ENCODE data around the gene CTDP1. TPM values are rescaled to one million over a fixed set of nuclear protein-coding genes. Genes with fewer than 3 reads are reported as not detected.

Gene CTDP1
- total RNA-seq, 1 donor from 2014 or later: 14.1 TPM

GRCh38 chr18:79798346-79798998 lies 118.9 kb downstream of the CTDP1 start:
- no peak for DNase-seq

GRCh38 chr18:79798999-79799370 lies 119.4 kb downstream of the CTDP1 start:
- no peak for DNase-seq

- no peak for DNase-seq
Observed at GRCh38 chr18:79799619-79800370, 120.2 kb downstream of the CTDP1 start.

- no peak for DNase-seq
Observed at GRCh38 chr18:79800371-79801180, 121.0 kb downstream of the CTDP1 start.

- DNase-seq: no peak
Observed at GRCh38 chr18:79801217-79801616, 121.6 kb downstream of the CTDP1 start.

- DNase-seq: no peak
Observed at GRCh38 chr18:79801641-79802040, 122.0 kb downstream of the CTDP1 start.

GRCh38 chr18:79802298-79802697 lies 122.7 kb downstream of the CTDP1 start:
- no peak for DNase-seq

- DNase-seq: no peak
Observed at GRCh38 chr18:79803611-79804051, 124.0 kb downstream of the CTDP1 start.

Other genes with a start within 250 kb of the CTDP1 start
- 0.49 TPM for gene KCNG2, start 118.1 kb downstream of the CTDP1 start, total RNA-seq

Measured in skin of body (tissue), 2 donors.